ENCODE measurements around the gene CD3D.

GRCh38 chr11:118311518-118311917, 31.0 kb downstream of the CD3D start:
- no peak for TF ChIP-seq EZH2 (IDR thresholded peaks at IDR 0.05; ENCODE audit: borderline replicate concordance, low read depth, low read length, severe bottlenecking)
- peak; percentile 24 for TF ChIP-seq CTCF (IDR thresholded peaks at IDR 0.05; ENCODE audit: borderline replicate concordance, extremely low read depth, low read length, poor library complexity, severe bottlenecking)
